Activated T-cell treated with anti-CD3 and anti-CD28 coated beads for 1 hour (primary cell): ENCODE measurements around the gene KIF6.

Source experiments
- DNase-seq: peaks from one replicate; pipeline ENCODE4 v3.0.0-alpha.2; 2020; ENCODE audit warnings: low read depth

Gene KIF6

DNA sequence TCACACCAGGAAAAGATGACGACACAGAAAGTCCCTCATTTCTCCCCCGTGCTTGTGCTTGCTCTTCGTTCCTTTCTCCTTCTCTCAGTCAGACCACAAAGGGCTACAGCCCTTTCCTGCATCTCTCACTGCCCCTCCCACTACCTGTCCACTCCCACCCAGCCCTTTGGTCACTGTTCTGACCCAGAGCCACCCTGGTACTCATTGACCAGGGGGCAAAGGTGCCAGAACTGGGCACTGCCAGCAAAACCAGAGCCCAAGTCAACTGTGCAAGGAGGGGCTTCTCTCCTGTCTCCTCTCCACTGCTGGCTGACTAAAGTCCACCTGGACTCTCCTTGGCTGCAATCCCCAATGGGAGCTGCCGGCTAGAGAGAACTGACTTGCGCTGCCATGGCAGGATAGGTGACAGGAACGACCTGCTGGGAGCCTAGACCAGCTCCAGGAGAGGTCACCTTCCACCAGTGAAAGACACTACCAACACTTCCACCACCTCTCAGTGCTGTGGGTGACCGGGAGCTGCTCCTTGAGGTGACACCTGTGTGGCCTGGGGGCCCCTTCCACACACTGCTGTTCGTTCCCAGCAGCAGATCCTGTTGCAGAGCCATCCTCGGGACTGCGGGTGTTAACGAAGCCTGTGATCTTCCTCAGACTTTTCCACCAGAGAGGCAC, 443.8 kb downstream of the KIF6 start:
- DNase-seq: no peak

GRCh38 chr6:39280247-39280731, 444.9 kb downstream of the KIF6 start:
- no peak for DNase-seq
